A549 (cell line): ENCODE data around the gene DLK2.

Experiments used
- CTCF ChIP-seq: fragments of >200 bp; sonication (Bioruptor Twin); formaldehyde crosslinking; IDR thresholded peaks from 3 replicates; pipeline ENCODE4 v1.5.1; 2016
- EP300 ChIP-seq, 2 experiments: fragments of >200 bp; sonication (Bioruptor Twin); formaldehyde crosslinking; IDR thresholded peaks; 2 replicates in 1 of 2; 3 replicates in 1 of 2; pipeline ENCODE4 v1.6.1; 2016 to 2017
- ESRRA ChIP-seq: fragments of 150-350 bp; IDR thresholded peaks from 2 replicates; pipeline ENCODE4 v1.6.1; 2014; ENCODE audit warnings: mild to moderate bottlenecking, low read length, borderline replicate concordance
- HDAC2 ChIP-seq: fragments of 200-600 bp; sonication (generic); IDR thresholded peaks from 2 replicates; pipeline ENCODE4 v1.6.1; 2016
- MAFK ChIP-seq: fragments of 450-650 bp; IDR thresholded peaks from 2 replicates; pipeline ENCODE4 v1.6.1; 2014; ENCODE audit not compliant: partially characterized antibody
- POLR2A ChIP-seq: IDR thresholded peaks from 2 replicates; pipeline ENCODE4 v1.6.1; 2012; ENCODE audit warnings: mild to moderate bottlenecking, low read length
- REST ChIP-seq: fragments of 200-600 bp; sonication (generic); IDR thresholded peaks from 2 replicates; pipeline ENCODE4 v1.6.1; 2016; ENCODE audit warnings: antibody characterized with exemption, mild to moderate bottlenecking, moderate library complexity
- ZFP36 ChIP-seq: fragments of 450-650 bp; IDR thresholded peaks from 2 replicates; pipeline ENCODE4 v1.6.1; 2014; ENCODE audit warnings: borderline replicate concordance; ENCODE audit not compliant: partially characterized antibody

- TF ChIP-seq CTCF = no peak; the same call in 1 of the 3 replicates
- TF ChIP-seq MAFK = no peak
- TF ChIP-seq ZFP36 = no peak
- no peak for TF ChIP-seq EP300 (IDR thresholded peaks at IDR 0.05)
- TF ChIP-seq POLR2A = no peak
- no peak for TF ChIP-seq ESRRA
- no peak for TF ChIP-seq HDAC2
- TF ChIP-seq REST = no peak
These were observed 435 bp downstream of the DLK2 start for GRCh38 chr6:43454696-43455530.
